ENCODE measurements around the gene IFNL3. TPM values are rescaled to one million over a fixed set of nuclear protein-coding genes. Genes with fewer than 3 reads are reported as not detected.
"Not testable (repeated sequence)": the region's sequence is repeated elsewhere in the genome, so short reads cannot be mapped to it uniquely, and the experiment has no call there.

The IFNL3 gene
- not detected for polyA plus RNA-seq (2013, experiment 1 of 2; ENCODE audit: insufficient read length)
- not detected for polyA plus RNA-seq (2013, experiment 2 of 2; ENCODE audit: insufficient read length)

- DNase-seq, result not testable (repeated sequence)
Observed at GRCh38 chr19:39244410-39245100, at the start of gene IFNL3. IFNL3 (minus strand) TSS chr19:39245006; CDS start chr19:39244967, 39 bp downstream.

- no peak for DNase-seq
Observed at GRCh38 chr19:39293394-39293793, 48.6 kb upstream of the IFNL3 start.

GRCh38 chr19:39284032-39284431 lies 39.2 kb upstream of the IFNL3 start:
- DNase-seq, result no peak

DNA sequence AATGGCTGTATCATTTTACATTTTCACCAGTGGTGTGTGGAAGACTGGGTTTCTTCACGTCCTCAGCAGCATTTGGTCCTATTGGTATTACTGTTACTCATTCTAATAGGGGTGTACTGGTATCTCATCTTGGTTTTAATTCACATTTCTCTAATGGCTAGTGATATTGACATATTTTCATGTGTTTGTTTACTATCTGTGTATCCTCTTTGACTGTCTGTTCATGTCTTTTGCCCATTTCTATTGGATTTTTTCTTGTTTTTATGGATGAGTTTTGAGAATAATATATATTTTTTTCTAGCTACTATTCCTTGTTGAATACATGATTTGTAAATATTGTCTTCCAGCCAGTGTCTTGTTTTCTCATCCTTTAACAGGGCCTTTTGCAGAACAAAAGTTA lies 37.2 kb upstream of the IFNL3 start:
- no peak for DNase-seq

GRCh38 chr19:39277598-39277997 lies 32.8 kb upstream of the IFNL3 start:
- DNase-seq, result no peak

DNA sequence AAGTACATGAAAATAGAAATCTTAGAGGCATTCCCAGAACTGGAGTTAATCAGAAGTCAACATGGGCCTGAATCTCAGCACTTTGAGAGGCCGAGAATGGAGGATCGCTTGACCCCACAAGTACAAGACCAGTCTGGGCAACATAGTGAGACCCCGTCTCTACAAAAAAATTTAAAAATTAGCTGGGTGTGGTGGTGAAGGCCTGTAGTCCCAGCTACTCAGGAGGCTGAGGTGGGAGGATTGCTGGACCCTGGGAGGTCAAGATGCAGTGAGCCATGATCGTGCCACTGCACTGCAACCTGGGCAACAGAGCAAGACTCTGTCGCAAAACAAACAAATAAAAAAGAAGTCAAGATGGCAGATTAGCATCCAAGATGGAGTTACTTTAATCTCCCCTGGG lies 31.9 kb upstream of the IFNL3 start:
- no peak for DNase-seq

- DNase-seq, result no peak
Observed at GRCh38 chr19:39275578-39275977, 30.8 kb upstream of the IFNL3 start.

- DNase-seq, result not testable (repeated sequence)
Observed at GRCh38 chr19:39273859-39274258, 29.1 kb upstream of the IFNL3 start.

GRCh38 chr19:39270036-39270871 lies 25.4 kb upstream of the IFNL3 start:
- DNase-seq, result no peak

DNA sequence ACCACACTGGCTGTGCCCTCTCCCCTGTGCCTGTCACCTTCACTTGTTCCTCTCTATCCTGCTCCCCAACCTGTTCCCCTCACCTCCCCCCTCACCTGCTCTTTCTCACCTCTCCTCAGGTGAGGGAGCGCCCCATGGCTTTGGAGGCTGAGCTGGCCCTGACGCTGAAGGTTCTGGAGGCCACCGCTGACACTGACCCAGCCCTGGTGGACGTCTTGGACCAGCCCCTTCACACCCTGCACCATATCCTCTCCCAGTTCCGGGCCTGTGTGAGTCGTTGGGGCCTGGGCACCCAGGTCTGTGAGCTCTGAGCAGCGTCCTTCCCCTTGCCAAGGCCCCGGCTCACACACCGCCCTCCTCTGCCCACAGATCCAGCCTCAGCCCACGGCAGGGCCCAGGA lies 24.6 kb upstream of the IFNL3 start:
- DNase-seq, result not testable (repeated sequence)

DNA sequence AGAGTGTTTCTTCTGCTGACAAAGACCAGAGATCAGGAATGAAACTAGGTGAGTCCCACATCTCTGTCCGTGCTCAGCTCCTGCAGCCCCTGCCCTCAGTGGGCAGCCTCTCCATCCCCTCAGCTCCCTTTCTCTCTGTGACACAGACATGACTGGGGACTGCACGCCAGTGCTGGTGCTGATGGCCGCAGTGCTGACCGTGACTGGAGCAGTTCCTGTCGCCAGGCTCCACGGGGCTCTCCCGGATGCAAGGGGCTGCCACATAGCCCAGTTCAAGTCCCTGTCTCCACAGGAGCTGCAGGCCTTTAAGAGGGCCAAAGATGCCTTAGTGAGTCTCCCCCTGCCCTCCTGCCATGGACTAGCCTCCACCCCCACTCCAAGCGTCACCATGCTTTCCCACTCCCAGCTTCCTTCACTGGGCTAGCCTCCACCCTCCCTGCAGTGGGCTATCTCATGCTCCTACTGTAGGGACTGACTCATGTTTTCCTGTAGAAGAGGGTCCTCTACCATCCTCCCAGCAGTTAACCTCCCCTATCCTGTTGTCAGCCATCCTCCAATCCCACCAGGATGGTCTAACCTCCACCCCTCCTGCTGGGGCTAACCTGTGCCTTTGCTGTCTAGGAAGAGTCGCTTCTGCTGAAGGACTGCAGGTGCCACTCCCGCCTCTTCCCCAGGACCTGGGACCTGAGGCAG lies 23.9 kb upstream of the IFNL3 start:
- not testable (repeated sequence) for DNase-seq

- not testable (repeated sequence) for DNase-seq
Observed at GRCh38 chr19:39268085-39268484, 23.3 kb upstream of the IFNL3 start, which contains the start of gene IFNL2. IFNL2 (plus strand) TSS chr19:39268396; CDS start chr19:39268569, 173 bp downstream.

DNA sequence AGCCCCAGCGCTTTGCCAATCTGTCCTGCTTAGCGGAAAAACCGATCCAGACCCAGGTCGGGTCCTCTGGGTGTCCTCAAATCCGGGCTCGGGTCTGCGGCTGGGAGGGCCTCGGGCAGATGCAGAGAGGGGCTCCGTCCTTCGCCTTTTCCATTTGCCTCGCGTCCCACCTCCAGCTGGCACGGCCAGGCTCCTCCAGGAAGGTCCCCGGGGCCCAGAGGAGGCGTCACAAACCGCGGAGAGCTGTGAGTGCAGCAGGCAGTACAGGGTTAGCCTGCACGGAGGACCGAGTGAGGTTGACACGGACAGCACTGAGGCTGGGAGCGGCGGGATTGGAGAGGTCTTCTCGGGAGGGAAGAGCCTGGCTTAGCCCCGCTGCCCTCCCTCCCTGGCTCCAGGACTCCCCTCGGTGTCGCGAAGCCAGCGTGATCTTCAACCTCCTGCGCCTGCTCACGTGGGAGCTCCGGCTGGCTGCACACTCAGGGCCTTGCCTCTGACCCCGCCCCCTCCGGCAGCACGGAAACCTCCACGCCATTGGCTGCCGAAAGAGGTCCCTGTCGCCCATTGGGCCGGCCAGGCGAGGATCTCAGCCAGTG lies 20.6 kb upstream of the IFNL3 start:
- DNase-seq, result no peak

DNA sequence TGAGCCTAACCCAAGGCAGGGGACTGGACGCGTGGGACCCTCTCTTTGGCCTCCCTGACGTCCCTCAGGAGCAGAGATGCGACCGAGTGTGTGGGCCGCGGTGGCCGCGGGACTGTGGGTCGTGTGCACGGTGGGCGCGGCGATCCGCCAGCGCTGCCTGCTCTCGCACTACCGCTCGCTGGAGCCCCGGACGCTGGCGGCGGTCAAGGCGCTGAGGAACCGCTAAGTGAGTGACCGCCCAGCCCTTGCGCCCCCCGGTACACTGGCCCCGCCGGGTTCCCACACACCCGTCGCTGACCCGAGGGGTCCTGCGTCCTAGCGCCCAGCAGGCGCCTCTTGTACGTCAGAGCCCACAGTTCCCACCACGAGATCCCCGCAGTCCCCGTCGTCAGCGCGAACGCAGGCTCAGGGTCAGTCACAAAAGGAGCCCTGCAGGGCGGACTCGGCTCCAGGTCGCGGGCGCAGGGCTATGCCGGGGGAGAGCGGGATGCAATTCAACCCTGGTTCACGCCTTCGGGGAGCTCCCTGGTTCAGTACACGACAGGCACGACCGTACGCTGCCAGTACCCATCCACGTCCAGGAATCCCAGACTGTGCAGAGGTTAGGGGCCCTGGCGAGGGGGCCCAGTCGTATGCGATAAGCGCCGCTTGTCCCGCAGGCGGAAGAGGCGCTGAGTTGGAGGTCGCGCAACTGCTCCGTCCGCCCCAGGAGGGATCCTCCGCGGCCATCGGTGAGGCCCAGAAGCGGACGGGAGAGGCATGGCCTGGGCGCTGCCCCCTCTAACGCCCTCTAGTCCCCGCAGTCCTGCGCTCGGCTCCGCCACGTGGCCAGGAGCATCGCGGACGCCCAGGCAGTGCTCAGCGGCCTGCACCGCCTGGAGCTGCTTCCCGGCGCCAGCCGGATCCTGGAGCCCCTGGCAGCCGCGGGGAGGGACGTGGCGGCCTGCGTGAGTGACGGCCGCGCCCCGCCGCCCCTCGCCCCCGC lies 19.8 kb upstream of the IFNL3 start:
- no peak for DNase-seq

GRCh38 chr19:39263912-39264305 lies 19.1 kb upstream of the IFNL3 start:
- DNase-seq, result no peak

- no peak for DNase-seq
Observed at GRCh38 chr19:39262496-39262895, 17.7 kb upstream of the IFNL3 start.

- DNase-seq, result no peak
Observed at GRCh38 chr19:39261704-39262103, 16.9 kb upstream of the IFNL3 start.

GRCh38 chr19:39257227-39257626 lies 12.4 kb upstream of the IFNL3 start:
- DNase-seq, result no peak

DNA sequence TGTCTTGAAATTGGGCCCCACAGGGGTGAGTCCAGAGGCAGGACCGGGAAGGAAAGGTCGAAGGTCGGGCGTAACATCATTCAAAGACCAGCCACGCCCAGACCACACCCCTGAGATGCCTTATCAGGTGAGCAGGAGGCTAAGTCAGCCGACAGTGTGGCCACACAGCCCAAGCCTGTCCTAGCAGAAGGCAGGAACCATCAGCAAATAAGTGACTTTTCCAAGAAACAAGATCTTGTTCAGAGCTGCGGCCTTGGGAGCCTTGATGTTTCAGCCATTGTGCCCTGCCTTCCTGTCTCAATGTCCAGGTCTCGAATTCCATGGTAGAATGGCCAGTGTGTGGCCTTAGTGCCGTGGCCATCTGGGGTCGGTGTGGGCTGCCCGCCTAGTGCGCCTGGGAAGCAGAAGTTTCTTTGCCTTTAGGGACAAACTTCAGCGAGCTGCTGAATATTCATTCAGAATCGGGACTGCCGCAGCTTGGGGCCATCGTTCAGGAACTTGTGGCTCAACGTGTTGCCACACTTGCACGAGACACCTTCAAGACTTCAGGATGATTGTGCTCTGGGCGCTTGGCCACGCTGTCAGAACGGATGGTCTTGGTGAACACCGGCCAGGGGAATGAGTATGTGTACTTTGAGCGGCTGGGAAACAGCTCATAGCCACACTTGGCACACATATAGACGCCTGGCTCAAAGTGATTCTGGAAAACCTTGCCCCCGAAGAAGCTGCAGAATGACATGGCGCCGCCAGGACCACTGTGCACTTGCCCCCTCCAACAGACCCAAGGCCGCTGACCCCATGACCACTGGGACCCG lies 9.9 kb upstream of the IFNL3 start:
- DNase-seq, result no peak

DNA sequence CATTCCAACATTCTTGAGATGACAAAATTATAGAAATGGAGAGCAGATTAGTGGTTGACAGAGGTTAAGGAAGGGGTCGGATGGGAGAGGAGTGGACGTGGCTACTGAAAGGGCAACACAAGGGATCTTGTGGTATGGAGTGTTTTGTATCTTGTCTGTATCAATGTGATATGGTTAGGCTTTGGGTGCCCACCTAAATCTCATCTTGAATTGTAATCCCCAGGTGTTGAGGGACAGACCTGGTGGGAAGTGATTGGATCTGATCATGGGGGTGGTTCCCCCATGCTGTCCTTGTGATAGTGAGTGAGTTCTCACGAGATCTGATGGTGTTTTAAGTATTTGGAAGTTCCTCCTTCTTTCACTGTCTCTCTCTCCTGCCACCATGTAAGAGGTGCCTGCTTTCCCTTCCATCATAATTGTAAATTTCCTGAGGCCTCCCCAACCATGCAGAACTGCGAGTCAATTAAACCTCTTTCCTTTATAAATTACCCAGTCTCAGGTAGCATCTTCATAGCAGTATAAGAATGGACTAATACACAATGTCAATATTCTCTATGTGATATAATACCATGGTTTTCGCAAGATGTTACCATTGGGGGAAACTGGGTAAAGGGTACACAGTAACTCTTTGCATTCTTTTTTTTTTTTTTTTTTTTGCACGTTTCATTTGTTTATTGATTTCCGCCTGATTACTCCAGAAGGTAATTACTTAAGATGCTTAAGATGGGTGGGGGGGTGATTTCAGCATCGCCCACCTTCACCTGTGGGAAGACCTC lies 8.8 kb upstream of the IFNL3 start:
- no peak for DNase-seq

Measured in fibroblast of skin of back (primary cell).